ENCODE data around the gene ZNF777. TPM values are rescaled to one million over a fixed set of nuclear protein-coding genes. Genes with fewer than 3 reads are reported as not detected.

The ZNF777 gene
- total RNA-seq, 1 experiment from 2014 or later = 12.0 TPM

GRCh38 chr7:149509774-149510173 lies 48.9 kb upstream of the ZNF777 start:
- Mint-ChIP-seq H3K9me3 (peaks cover 88% of the 10 kb centered on the region), H3K4me3 (no peak overlapping the region), H3K27ac (no peak overlapping the region), H3K27me3 (ENCODE audit: low read depth) (peaks cover 16% of the 10 kb centered on the region), H3K36me3 (peaks cover 17% of the 10 kb centered on the region), H3K4me1 (no peaks in the 10 kb centered on the region)
- ChIA-PET CTCF (no interaction called here), POLR2A (no interaction called here)
- no peak for DNase-seq (ENCODE audit: low spot score)
- ATAC-seq = no peak
- TF ChIP-seq ZNF416 (CRISPR knock-in tag; IDR thresholded peaks at IDR 0.05) = no peak
- TF ChIP-seq TCF7 (CRISPR knock-in tag; IDR thresholded peaks at IDR 0.05; ENCODE audit: low read depth) = no peak
- no peak for TF ChIP-seq GRHL2 (CRISPR knock-in tag; IDR thresholded peaks at IDR 0.05; ENCODE audit: insufficient replicate concordance, severe bottlenecking)
- TF ChIP-seq MXD4 (CRISPR knock-in tag; IDR thresholded peaks at IDR 0.05; ENCODE audit: borderline replicate concordance) = no peak
- no peak for TF ChIP-seq SMAD3 (CRISPR knock-in tag; IDR thresholded peaks at IDR 0.05; ENCODE audit: borderline replicate concordance)
- no peak for TF ChIP-seq AR (CRISPR knock-in tag; IDR thresholded peaks at IDR 0.05)
- no peak for TF ChIP-seq ZNF671 (CRISPR knock-in tag; IDR thresholded peaks at IDR 0.05)
- TF ChIP-seq ETV6 (CRISPR knock-in tag; IDR thresholded peaks at IDR 0.05) = no peak
- no peak for TF ChIP-seq MAX (CRISPR knock-in tag; IDR thresholded peaks at IDR 0.05)

GRCh38 chr7:149505551-149505950 lies 44.7 kb upstream of the ZNF777 start:
- no peaks in the 10 kb centered on the region for H3K4me1 Mint-ChIP-seq
- peaks cover 56% of the 10 kb centered on the region for H3K9me3 Mint-ChIP-seq
- H3K27ac Mint-ChIP-seq = no peak overlapping the region
- ChIA-PET POLR2A (no interaction called here), CTCF (no interaction called here)
- ATAC-seq = no peak
- DNase-seq (ENCODE audit: low spot score) = no peak
- peaks cover 13% of the 10 kb centered on the region for H3K36me3 Mint-ChIP-seq
- no peak overlapping the region for H3K4me3 Mint-ChIP-seq
- H3K27me3 Mint-ChIP-seq (ENCODE audit: low read depth) = peaks cover 43% of the 10 kb centered on the region
- no peak for TF ChIP-seq SP1 (CRISPR knock-in tag; conservative IDR thresholded peaks at IDR 0.05)
- no peak for TF ChIP-seq ZSCAN18 (CRISPR knock-in tag; IDR thresholded peaks at IDR 0.05)
- no peak for TF ChIP-seq ARID4B (CRISPR knock-in tag; IDR thresholded peaks at IDR 0.05; ENCODE audit: borderline replicate concordance)
- no peak for TF ChIP-seq ZNF138 (CRISPR knock-in tag; conservative IDR thresholded peaks at IDR 0.05)
- no peak for TF ChIP-seq IRF2 (CRISPR knock-in tag; IDR thresholded peaks at IDR 0.05; ENCODE audit: borderline replicate concordance, low read depth)

GRCh38 chr7:149501651-149502050 lies 40.8 kb upstream of the ZNF777 start:
- H3K27me3 Mint-ChIP-seq (ENCODE audit: low read depth) = peaks cover 63% of the 10 kb centered on the region
- DNase-seq (ENCODE audit: low spot score) (no peak), ATAC-seq (no peak)
- no peaks in the 10 kb centered on the region; the same call in 1 of the 2 replicates for H3K36me3 Mint-ChIP-seq
- no peak overlapping the region for H3K4me3 Mint-ChIP-seq
- H3K27ac Mint-ChIP-seq = no peak overlapping the region
- ChIA-PET POLR2A (no interaction called here), CTCF (interaction anchor here (1.2 to 1.5 kb wide), 2 partner anchors 202 to 217 kb away, joined by 3 to 4 read pairs; no protein-coding TSS in a partner anchor)
- peaks cover 2% of the 10 kb centered on the region for H3K4me1 Mint-ChIP-seq
- H3K9me3 Mint-ChIP-seq = peaks cover 22% of the 10 kb centered on the region
- TF ChIP-seq ZBTB43 (CRISPR knock-in tag; IDR thresholded peaks at IDR 0.05) (no peak), TCF7 (CRISPR knock-in tag; IDR thresholded peaks at IDR 0.05; ENCODE audit: low read depth) (no peak), AFF4 (CRISPR knock-in tag; IDR thresholded peaks at IDR 0.05; ENCODE audit: borderline replicate concordance) (no peak), FOXK1 (CRISPR knock-in tag; IDR thresholded peaks at IDR 0.05) (no peak), HMGA2 (CRISPR knock-in tag; IDR thresholded peaks at IDR 0.05) (no peak)

Measured in WTC11 (cell line).